ENCODE results near the gene PPP5C.
A peak's percentile ranks its signal among the peaks of the same experiment; 100 is the strongest.

PPP5C gene

GRCh38 chr19:46423188-46423587 lies 76.3 kb downstream of the PPP5C start:
- Histone ChIP-seq H3K4me1 (peaks cover 0 to 24% (median 10%) of the 10 kb centered on the region in 4 donors), H3K4me3 (no peak overlapping the region), H3K27me3 (no peaks in the 10 kb centered on the region), H3K27ac (no peak overlapping the region), H3K9me3 (no peaks in the 10 kb centered on the region), H3K36me3 (no peaks in the 10 kb centered on the region)
- DNase-seq = no peak
- TF ChIP-seq CTCF (IDR thresholded peaks at IDR 0.05) = no peak
- intact Hi-C loops (cut with DNase I; ENCODE audit: low total_unique reads) = no loop called here

GRCh38 chr19:46426035-46426505 lies 79.2 kb downstream of the PPP5C start:
- H3K27me3 ChIP-seq = no peaks in the 10 kb centered on the region
- no peak for DNase-seq
- intact Hi-C loops (cut with DNase I; ENCODE audit: low total_unique reads) = no loop called here
- peaks cover 0 to 29% (median 17%) of the 10 kb centered on the region in 4 donors for H3K4me1 ChIP-seq
- no peaks in the 10 kb centered on the region for H3K36me3 ChIP-seq
- TF ChIP-seq CTCF (IDR thresholded peaks at IDR 0.05) = no peak
- peak overlapping the region; percentile 68 to 77 for H3K27ac ChIP-seq
- no peaks in the 10 kb centered on the region for H3K9me3 ChIP-seq
- peak overlapping the region; percentile 53 to 65 for H3K4me3 ChIP-seq

GRCh38 chr19:46426506-46427162 lies 79.7 kb downstream of the PPP5C start:
- H3K4me3 ChIP-seq = peak overlapping the region; percentile 53 to 65
- no peak for TF ChIP-seq CTCF (IDR thresholded peaks at IDR 0.05)
- no peaks in the 10 kb centered on the region for H3K36me3 ChIP-seq
- peaks cover 0 to 29% (median 17%) of the 10 kb centered on the region in 4 donors for H3K4me1 ChIP-seq
- intact Hi-C loops (cut with DNase I; ENCODE audit: low total_unique reads) = no loop called here
- H3K9me3 ChIP-seq = no peaks in the 10 kb centered on the region
- H3K27ac ChIP-seq = peak overlapping the region; percentile 68 to 77
- DNase-seq = peak; percentile 67 to 86
- H3K27me3 ChIP-seq = no peaks in the 10 kb centered on the region

GRCh38 chr19:46427518-46428045 lies 80.7 kb downstream of the PPP5C start:
- DNase-seq = no peak
- no peaks in the 10 kb centered on the region for H3K27me3 ChIP-seq
- TF ChIP-seq CTCF (IDR thresholded peaks at IDR 0.05) = no peak

GRCh38 chr19:46428239-46429135 lies 81.6 kb downstream of the PPP5C start, which contains the start of gene PNMA8C:
TSS of gene PNMA8C (minus strand) at chr19:46428936. CDS start at chr19:46428359, 577 bp downstream.
- intact Hi-C loops (cut with DNase I; ENCODE audit: low total_unique reads) = no loop called here
- H3K27me3 ChIP-seq = no peaks in the 10 kb centered on the region
- peak within 1 kb of the TSS; percentile 68 to 77 for H3K27ac ChIP-seq
- DNase-seq = peak; percentile 62 to 89
- no peak for TF ChIP-seq CTCF (IDR thresholded peaks at IDR 0.05)
- peaks cover 0 to 29% (median 17%) of the 10 kb centered on the region in 4 donors for H3K4me1 ChIP-seq
- peak within 1 kb of the TSS; percentile 44 to 55 for H3K4me3 ChIP-seq
- H3K36me3 ChIP-seq = no peaks in the 10 kb centered on the region
- no peaks in the 10 kb centered on the region for H3K9me3 ChIP-seq

More at GRCh38 chr19:46427518-46428045, 80.7 kb downstream of the PPP5C start:
- H3K4me3 ChIP-seq = peak overlapping the region; percentile 53 to 55
- no peaks in the 10 kb centered on the region for H3K9me3 ChIP-seq
- peaks cover 0 to 29% (median 17%) of the 10 kb centered on the region in 4 donors for H3K4me1 ChIP-seq
- H3K27ac ChIP-seq = peak overlapping the region; percentile 68 to 77
- intact Hi-C loops (cut with DNase I; ENCODE audit: low total_unique reads) = no loop called here
- H3K36me3 ChIP-seq = no peaks in the 10 kb centered on the region
